Parathyroid adenoma (tissue), 2 donors: ENCODE results near the gene SATB2.

Source experiments
- H2AFZ ChIP-seq: fragments of 300-600 bp; sonication (generic); one replicate; pipeline ENCODE4 v1.7.0; 2017; ENCODE audit warnings: antibody characterized with exemption, mild to moderate bottlenecking
- H3K27ac ChIP-seq: fragments of 300-600 bp; sonication (generic); one replicate; pipeline ENCODE4 v1.7.0; 2017
- H3K27me3 ChIP-seq: fragments of 300-600 bp; sonication (generic); one replicate; pipeline ENCODE4 v1.7.0; 2017; ENCODE audit warnings: low read length; ENCODE audit not compliant: control insufficient read depth, insufficient read depth
- H3K36me3 ChIP-seq: fragments of 300-600 bp; sonication (generic); one replicate; pipeline ENCODE4 v1.7.0; 2017; ENCODE audit warnings: low read length; ENCODE audit not compliant: control insufficient read depth, insufficient read depth
- H3K4me1 ChIP-seq: fragments of 300-600 bp; sonication (generic); one replicate; pipeline ENCODE4 v1.7.0; 2017; ENCODE audit warnings: control low read depth
- H3K4me2 ChIP-seq: fragments of 300-600 bp; sonication (generic); one replicate; pipeline ENCODE4 v1.7.0; 2017; ENCODE audit warnings: low read length
- H3K4me3 ChIP-seq: fragments of 300-600 bp; sonication (generic); one replicate; pipeline ENCODE4 v1.7.0; 2017; ENCODE audit warnings: low read depth, low read length
- H3K79me2 ChIP-seq: fragments of 300-600 bp; sonication (generic); one replicate; pipeline ENCODE4 v1.7.0; 2017; ENCODE audit warnings: control low read depth
- H3K9ac ChIP-seq: fragments of 300-600 bp; sonication (generic); one replicate; pipeline ENCODE4 v1.7.0; 2017; ENCODE audit warnings: mild to moderate bottlenecking
- H3K9me3 ChIP-seq: fragments of 300-600 bp; sonication (generic); one replicate; pipeline ENCODE4 v1.7.0; 2017; ENCODE audit warnings: low read length; ENCODE audit not compliant: control insufficient read depth
- CTCF ChIP-seq: fragments of 300-600 bp; sonication (generic); IDR thresholded peaks from one replicate; pipeline ENCODE4 v1.7.0; 2017; ENCODE audit warnings: antibody characterized with exemption, mild to moderate bottlenecking
- donor health status: primary hyperparathyroidism.

SATB2 gene

GRCh38 chr2:199302851-199303250 is 154.9 kb downstream of the SATB2 start:
- Histone ChIP-seq H3K36me3 (no peaks in the 10 kb centered on the region), H3K4me3 (no peak overlapping the region), H3K9ac (no peak overlapping the region), H3K27ac (no peak overlapping the region), H3K9me3 (no peaks in the 10 kb centered on the region), H3K4me1 (no peaks in the 10 kb centered on the region), H3K4me2 (no peak overlapping the region), H3K27me3 (no peaks in the 10 kb centered on the region), H3K79me2 (no peaks in the 10 kb centered on the region), H2AFZ (no peak overlapping the region)
- TF ChIP-seq CTCF, result no peak

- no peak for TF ChIP-seq CTCF
- H3K4me2 ChIP-seq, result no peak overlapping the region
- H3K9ac ChIP-seq, result no peak overlapping the region
- H3K9me3 ChIP-seq, result no peaks in the 10 kb centered on the region
- H3K79me2 ChIP-seq, result no peaks in the 10 kb centered on the region
- no peak overlapping the region for H3K4me3 ChIP-seq
- no peaks in the 10 kb centered on the region for H3K4me1 ChIP-seq
- H3K36me3 ChIP-seq, result no peaks in the 10 kb centered on the region
- H3K27me3 ChIP-seq, result no peaks in the 10 kb centered on the region
- H3K27ac ChIP-seq, result no peak overlapping the region
- no peak overlapping the region for H2AFZ ChIP-seq
Measured at GRCh38 chr2:199288424-199288823, 169.3 kb downstream of the SATB2 start.

GRCh38 chr2:199282309-199282708 is 175.4 kb downstream of the SATB2 start:
- Histone ChIP-seq H3K4me2 (no peak overlapping the region), H3K36me3 (no peaks in the 10 kb centered on the region), H3K9ac (no peak overlapping the region), H3K27ac (no peak overlapping the region), H2AFZ (no peak overlapping the region), H3K4me1 (no peaks in the 10 kb centered on the region), H3K4me3 (no peak overlapping the region), H3K27me3 (no peaks in the 10 kb centered on the region), H3K79me2 (no peaks in the 10 kb centered on the region), H3K9me3 (no peaks in the 10 kb centered on the region)
- no peak for TF ChIP-seq CTCF

- Histone ChIP-seq H3K9ac (no peak overlapping the region), H3K4me1 (no peaks in the 10 kb centered on the region), H3K27me3 (no peaks in the 10 kb centered on the region), H3K9me3 (no peaks in the 10 kb centered on the region), H3K4me2 (no peak overlapping the region), H3K27ac (no peak overlapping the region), H3K79me2 (no peaks in the 10 kb centered on the region), H3K4me3 (no peak overlapping the region), H2AFZ (no peak overlapping the region), H3K36me3 (no peaks in the 10 kb centered on the region)
- no peak for TF ChIP-seq CTCF
Measured at GRCh38 chr2:199279146-199279545, 178.6 kb downstream of the SATB2 start.

GRCh38 chr2:199278099-199278498 is 179.6 kb downstream of the SATB2 start:
- no peak for TF ChIP-seq CTCF
- Histone ChIP-seq H3K4me3 (no peak overlapping the region), H3K9ac (no peak overlapping the region), H3K27ac (no peak overlapping the region), H3K4me1 (no peaks in the 10 kb centered on the region), H3K27me3 (no peaks in the 10 kb centered on the region), H2AFZ (no peak overlapping the region), H3K9me3 (no peaks in the 10 kb centered on the region), H3K79me2 (no peaks in the 10 kb centered on the region), H3K36me3 (no peaks in the 10 kb centered on the region), H3K4me2 (no peak overlapping the region)
